Measurements from ENCODE around the gene COTL1. TPM values are rescaled to one million over a fixed set of nuclear protein-coding genes. Genes with fewer than 3 reads are reported as not detected.
A peak's percentile ranks its signal among the peaks of the same experiment; 100 is the strongest.

COTL1 gene
- total RNA-seq, 1 donor from 2014 or later, result 35.3 TPM

GRCh38 chr16:84571506-84571905 lies 46.4 kb downstream of the COTL1 start:
- H3K4me3 ChIP-seq (ENCODE audit: low read depth, low read length), result no peak overlapping the region
- no peak for DNase-seq (ENCODE audit: low read depth)
- no peaks in the 10 kb centered on the region for H3K27me3 ChIP-seq (ENCODE audit: control insufficient read depth, insufficient read depth, low read length)
- peaks cover 6% of the 10 kb centered on the region for H3K36me3 ChIP-seq (ENCODE audit: control insufficient read depth, insufficient read depth, low read length)
- no peak for TF ChIP-seq CTCF (IDR thresholded peaks at IDR 0.05; ENCODE audit: insufficient read depth, low read length, severe bottlenecking)
- no peak for FAIRE-seq

DNA sequence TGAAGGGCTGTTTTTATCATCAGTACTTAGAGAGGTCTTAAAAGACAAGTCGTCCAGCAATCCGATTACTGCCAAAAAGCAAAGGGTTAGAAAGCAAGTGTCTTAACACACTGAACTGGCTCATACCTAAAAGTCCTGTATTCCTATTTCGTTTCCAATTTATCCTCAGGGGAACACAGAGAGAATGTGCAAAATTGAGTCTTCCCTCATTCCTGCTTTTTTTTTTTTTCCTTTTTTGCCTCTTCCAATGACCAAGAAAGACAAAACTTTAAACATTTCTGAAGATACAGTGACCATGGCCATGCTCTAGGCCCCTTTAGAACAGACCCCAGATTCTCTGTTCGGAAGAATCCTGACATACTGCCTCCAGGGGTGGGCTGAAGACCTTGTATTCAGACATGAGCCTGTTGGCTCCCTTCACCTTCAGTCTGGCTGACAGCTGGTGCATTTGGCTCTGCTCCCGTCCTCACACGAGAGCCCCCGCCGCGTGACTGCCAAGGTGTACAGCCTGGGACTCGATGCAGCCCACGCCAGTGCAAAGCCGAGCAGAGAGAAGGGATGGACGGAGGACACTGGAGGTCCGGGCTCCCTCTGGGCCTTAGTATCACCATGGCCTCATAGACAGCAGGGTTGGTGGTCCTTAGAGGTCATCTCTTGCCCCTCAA lies 47.0 kb downstream of the COTL1 start:
- FAIRE-seq, result no peak
- TF ChIP-seq CTCF (IDR thresholded peaks at IDR 0.05; ENCODE audit: insufficient read depth, low read length, severe bottlenecking), result no peak
- DNase-seq (ENCODE audit: low read depth), result no peak
- H3K36me3 ChIP-seq (ENCODE audit: control insufficient read depth, insufficient read depth, low read length), result peaks cover 6% of the 10 kb centered on the region
- no peak overlapping the region for H3K4me3 ChIP-seq (ENCODE audit: low read depth, low read length)
- no peaks in the 10 kb centered on the region for H3K27me3 ChIP-seq (ENCODE audit: control insufficient read depth, insufficient read depth, low read length)

GRCh38 chr16:84569382-84569987 lies 48.4 kb downstream of the COTL1 start:
- Histone ChIP-seq H3K36me3 (ENCODE audit: control insufficient read depth, insufficient read depth, low read length) (peaks cover 8% of the 10 kb centered on the region), H3K27me3 (ENCODE audit: control insufficient read depth, insufficient read depth, low read length) (no peaks in the 10 kb centered on the region), H3K4me3 (ENCODE audit: low read depth, low read length) (no peak overlapping the region)
- no peak for DNase-seq (ENCODE audit: low read depth)
- FAIRE-seq, result no peak
- no peak for TF ChIP-seq CTCF (IDR thresholded peaks at IDR 0.05; ENCODE audit: insufficient read depth, low read length, severe bottlenecking)

DNA sequence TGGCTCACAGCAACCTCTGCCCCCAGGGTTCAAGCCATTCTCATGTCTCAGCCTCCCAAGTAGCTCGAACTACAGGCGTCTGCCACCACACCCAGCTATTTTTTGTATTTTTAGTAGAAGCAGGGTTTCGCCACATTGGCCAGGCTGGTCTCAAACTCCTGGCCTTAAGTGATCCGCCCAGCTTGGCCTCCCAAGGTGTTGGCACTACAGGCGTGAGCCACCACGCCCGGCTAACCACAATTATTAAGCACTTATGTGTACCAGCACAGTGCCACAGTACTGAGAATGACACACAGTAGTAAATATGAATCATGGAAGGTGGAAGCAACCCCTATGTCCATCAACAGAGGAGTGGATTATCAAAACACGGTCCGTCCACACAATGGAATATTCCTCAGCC lies 49.8 kb downstream of the COTL1 start:
- FAIRE-seq, result no peak
- Histone ChIP-seq H3K4me3 (ENCODE audit: low read depth, low read length) (no peak overlapping the region), H3K27me3 (ENCODE audit: control insufficient read depth, insufficient read depth, low read length) (no peaks in the 10 kb centered on the region), H3K36me3 (ENCODE audit: control insufficient read depth, insufficient read depth, low read length) (peaks cover 7% of the 10 kb centered on the region)
- TF ChIP-seq CTCF (IDR thresholded peaks at IDR 0.05; ENCODE audit: insufficient read depth, low read length, severe bottlenecking), result no peak
- DNase-seq (ENCODE audit: low read depth), result peak; percentile 38

- FAIRE-seq (no peak), DNase-seq (ENCODE audit: low read depth) (no peak)
- Histone ChIP-seq H3K4me3 (ENCODE audit: low read depth, low read length) (no peak overlapping the region), H3K27me3 (ENCODE audit: control insufficient read depth, insufficient read depth, low read length) (no peaks in the 10 kb centered on the region), H3K36me3 (ENCODE audit: control insufficient read depth, insufficient read depth, low read length) (peaks cover 7% of the 10 kb centered on the region)
- no peak for TF ChIP-seq CTCF (IDR thresholded peaks at IDR 0.05; ENCODE audit: insufficient read depth, low read length, severe bottlenecking)
These were observed 50.5 kb downstream of the COTL1 start for GRCh38 chr16:84567286-84567962.

Data from bronchial epithelial cell (primary cell).